ENCODE results near the gene COG5.

The COG5 gene

DNA sequence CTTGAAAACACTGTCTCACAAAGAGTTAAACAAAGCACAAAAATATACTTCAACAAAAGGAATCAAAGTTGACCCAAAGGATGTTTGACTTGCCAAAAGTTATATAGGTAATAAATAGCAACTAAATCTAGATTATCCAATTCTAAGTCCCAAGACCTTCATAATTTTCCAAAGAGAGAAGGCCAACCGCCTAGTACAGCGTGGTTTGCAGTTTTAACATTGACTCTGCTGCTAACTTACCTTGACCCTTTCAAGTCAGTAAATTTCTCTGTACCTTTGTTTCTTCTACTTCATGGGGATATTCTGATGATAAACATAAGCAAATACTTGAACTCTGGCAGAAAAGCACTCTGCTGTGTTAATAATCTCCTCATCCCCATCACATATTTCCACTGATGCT, 95.7 kb downstream of the COG5 start:
- no peak overlapping the region for H3K4me3 ChIP-seq (ENCODE audit: low read depth, low read length)

DNA sequence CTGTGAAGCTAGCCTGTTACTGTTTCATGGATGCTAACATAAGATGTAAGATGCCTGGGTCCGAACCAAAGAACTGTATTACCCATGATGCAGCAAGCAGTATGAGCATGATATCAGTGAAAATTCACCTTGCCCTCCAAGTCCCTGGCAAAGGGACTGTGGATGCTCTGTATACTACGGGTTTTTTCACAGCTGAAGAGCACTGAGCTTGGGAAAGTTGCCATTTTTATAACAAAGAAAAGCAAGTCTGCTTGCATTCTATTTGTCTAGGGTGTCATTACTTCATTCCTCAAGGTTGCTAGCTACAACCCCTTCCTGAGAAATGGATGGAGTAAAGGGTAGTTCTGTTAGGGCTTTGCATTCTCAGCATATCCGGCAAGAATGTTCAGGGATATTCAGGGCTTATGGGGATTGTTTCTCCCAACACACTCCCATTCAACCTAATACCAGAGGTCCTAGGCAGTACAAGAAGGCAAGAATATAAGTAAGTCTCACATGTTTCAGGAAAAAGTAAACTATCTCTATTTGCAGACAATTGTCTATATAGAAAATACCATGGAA, 99.0 kb downstream of the COG5 start:
- no peak overlapping the region for H3K4me3 ChIP-seq (ENCODE audit: low read depth, low read length)

DNA sequence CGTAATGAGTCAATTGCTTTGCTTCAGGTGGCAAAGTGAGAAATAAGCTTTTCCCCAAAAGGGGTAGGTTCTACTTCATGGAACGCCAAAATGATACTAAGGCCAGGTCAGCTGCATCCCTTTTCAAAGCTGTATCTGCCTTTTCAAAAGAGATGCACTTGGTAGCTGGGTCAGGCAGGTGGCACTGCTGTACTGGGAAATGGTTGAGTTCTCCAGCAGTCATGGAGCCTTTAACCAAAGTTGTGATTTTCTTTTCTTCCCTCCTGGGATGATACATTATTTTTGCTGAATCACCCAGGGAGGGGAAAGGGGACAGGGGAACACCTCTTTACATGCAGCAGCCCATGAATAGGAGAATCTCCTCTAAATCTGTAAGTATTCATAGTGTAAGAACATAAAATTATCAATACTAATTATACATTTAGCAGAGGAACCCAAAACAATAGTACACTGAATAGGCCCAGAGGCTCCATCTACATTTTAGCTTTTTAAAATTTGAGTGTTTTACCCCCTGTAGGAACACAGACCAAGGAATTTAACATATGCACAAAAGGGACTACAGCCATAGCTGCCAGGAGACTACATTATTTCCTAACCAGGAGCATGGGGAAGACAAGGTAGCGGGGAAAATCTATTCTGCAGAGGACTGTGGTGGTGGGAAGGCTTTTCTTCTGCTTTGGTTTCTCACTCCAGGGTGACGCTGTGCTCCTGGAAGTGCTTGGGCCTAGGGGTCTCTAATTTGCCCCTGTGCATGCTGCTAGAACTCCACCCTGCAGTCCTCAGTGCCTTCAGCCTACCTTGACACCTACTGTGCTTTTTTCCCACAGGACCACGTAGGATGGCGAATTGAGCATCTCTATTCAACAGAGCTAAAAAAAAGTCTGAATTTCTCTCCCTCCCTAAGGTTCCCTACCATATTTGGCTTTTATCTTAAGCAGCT, 100.3 kb downstream of the COG5 start:
- no peak overlapping the region for H3K4me3 ChIP-seq (ENCODE audit: low read depth, low read length)

DNA sequence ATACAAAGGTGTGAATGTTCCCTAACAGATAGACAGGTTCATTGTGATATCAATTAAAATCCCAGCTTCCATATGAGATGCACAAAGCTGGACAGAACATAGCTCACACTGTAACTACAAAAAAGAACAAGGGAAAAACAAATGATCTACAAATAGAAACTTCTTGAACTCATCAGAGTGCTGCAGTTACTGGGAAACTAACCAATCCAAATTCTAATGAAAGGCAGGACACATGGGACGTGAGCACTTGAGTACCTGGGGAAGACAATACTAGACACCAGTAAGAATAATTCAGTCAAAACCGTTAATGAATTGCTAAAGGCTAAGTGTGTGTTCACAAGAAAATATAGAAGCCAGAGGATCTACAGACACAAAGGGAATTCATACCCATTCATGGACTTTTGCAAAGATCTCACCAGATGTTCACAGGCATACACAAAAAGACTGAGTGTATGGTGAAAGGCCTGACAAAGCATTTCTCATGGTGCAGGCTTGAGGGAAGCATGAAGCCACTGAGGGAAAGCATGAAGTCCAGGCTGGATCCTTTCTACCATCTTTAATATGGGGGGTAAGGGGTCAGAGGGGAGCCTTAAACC, 101.7 kb downstream of the COG5 start:
- no peak overlapping the region for H3K4me3 ChIP-seq (ENCODE audit: low read depth, low read length)

DNA sequence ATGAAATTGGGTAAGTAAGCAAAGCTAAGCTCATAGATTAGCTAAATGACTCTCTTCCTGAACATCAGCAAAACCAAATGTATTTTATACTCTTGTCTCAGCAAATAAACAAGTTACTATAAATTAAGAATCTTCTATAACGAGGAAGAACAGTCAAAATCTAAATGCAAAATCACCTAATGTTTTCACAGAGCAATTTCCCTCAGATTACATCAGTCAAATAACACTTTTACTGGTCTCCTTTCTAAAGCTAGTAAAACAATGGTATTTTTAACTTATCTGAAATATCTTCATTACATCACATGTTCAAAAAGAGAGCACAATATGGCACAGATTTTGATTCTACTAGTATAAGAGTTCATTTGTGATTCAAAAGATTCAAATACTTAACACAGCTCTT, 110.3 kb downstream of the COG5 start:
- no peak overlapping the region for H3K4me3 ChIP-seq (ENCODE audit: low read depth, low read length)

DNA sequence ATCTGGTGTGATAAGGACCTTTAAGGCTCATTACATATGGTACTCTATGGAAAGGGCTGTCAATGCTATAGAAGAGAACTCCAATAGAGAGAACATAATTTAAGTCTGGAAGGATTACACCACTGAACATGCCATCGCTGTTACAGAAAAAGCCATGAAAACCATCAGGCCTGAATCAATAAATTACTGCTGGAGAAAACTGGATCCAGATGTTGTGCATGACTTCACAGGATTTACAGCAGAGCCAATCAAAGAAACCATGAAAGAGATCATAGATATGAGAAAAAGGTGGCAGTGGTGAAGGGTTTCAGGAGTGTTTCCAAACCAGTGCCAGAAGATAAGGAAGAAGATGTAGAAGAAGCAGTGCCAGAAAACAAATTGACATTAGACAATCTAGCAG, 112.8 kb downstream of the COG5 start:
- no peak overlapping the region for H3K4me3 ChIP-seq (ENCODE audit: low read depth, low read length)

DNA sequence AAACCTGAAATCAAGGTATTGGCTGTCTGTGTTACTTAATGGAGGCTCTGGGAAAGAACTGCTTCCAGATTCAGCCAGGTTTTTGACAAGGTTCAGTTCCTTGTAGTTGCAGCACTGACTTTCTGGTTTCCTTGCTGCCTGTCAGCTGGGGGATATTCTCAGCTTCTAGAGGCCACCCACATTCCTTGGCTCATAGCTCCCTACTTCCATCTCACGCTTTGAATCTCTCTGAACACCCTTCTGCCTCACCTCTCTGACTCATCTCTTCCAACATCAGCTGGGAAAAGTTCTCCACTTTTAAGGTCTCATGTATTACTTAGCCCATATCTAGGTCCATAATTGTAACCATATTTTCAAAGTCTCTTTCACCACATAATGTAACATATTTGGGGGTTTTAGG, 116.7 kb downstream of the COG5 start:
- H3K4me3 ChIP-seq (ENCODE audit: low read depth, low read length), result no peak overlapping the region

DNA sequence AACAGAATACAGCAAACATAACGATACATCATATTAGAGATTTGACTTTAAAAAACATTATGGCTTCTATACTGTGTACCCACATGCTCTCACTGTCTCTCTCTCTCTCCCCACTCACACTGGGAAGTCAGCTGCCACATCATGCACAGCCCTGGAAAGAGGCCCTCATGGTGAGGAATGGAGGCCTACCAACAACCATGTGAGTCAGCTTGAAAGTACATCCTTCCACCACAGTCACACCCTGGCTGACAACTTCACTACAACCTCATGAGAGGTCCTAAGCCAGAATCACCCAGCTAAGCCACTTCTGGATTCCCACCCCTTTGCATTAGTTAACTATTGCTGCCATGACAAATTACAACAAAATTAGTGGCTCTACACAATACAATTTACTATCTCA, 117.2 kb downstream of the COG5 start:
- H3K4me3 ChIP-seq (ENCODE audit: low read depth, low read length), result no peak overlapping the region

DNA sequence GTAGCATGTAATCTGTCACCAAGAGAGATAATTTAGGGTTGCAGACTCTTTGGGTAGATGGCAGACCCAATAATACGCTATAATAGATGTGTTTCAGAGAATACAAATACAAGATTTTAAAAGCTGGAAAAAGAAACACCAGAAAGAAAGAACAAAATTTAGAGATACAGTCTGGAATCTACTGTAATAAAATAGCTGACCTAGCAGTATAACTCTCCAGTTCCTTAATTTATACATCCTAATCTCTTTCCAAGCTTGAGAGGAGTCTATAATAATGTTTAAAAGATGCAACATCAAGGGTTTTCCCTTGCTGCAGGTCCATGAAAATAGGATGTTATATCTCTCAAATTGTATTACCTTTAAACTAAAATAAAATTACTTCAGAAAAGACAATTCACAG, 121.0 kb downstream of the COG5 start:
- H3K4me3 ChIP-seq (ENCODE audit: low read depth, low read length), result no peak overlapping the region

DNA sequence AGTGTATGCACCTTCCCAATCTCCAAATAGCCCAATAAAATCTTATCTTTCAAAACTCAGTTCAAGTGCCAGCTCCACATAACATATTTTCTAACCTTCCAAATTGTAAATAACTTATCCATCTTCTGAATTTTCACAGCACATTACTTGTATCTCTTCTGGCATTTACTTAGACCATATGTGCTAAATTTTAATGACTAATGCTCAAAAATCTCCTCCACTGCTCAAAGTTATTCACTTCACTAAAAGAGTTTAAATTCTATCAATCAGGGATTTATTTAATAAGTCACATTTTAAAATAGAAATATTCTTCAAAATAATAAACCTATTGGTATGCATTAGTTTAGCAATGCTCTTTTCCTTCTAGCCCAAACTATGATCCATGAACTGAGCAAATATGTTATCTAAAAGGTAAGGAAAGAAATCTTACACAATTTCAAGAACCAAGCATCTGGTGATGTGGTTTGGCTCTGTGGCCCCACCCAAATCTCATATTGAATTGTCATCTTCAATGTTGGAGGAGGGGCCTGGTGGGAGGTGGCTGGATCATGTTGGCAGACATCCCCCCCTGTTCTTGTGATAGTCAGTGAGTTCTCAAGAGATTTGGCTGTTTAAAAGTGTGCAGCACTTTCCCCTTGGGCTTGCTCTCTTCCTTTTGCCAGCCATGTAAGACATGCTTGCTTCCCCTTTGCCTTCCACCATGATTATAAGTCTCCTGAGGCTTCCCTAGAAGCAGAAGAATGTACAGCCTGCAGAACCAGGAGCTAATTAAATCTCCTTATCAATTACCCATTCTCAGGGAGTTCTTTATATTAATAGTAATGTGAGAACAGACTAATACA, 121.9 kb downstream of the COG5 start:
- no peak overlapping the region for H3K4me3 ChIP-seq (ENCODE audit: low read depth, low read length)

DNA sequence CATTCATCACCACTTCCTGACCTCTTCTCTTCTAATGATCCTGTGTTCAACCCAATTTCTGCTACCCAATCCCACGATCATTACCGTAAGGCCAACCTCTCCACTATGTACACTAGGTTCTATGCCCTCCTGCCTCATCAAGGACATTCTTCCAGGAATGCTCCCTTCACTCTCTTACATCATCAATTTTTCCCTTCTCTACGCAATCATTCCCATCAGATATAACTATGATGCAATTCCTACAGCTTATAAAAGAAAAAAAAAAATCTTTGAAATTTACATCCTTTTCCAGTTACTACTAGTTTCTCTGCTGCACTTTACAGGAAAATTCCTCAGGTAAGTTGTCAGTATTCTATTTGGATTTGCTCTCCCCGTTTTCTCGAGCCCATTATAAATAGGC, 124.7 kb downstream of the COG5 start:
- H3K4me3 ChIP-seq (ENCODE audit: low read depth, low read length), result no peak overlapping the region

DNA sequence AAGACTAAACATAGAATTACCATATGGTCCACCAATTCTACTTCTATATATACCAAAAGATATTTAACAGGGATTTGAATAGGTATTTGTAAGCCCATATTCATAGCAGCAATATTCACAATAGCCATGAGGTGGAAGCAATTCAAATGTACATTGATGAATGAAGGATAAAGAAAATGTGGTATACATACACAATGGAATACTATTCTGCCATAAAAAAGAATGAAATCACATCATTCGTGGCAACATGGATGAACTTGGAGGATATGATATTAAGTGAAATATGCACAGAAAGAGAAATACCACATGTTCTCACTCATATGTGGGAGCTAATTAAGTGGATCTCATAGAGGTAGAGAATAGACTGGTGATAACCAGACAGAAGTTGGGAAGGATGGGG, 128.0 kb downstream of the COG5 start:
- H3K4me3 ChIP-seq (ENCODE audit: low read depth, low read length), result no peak overlapping the region

DNA sequence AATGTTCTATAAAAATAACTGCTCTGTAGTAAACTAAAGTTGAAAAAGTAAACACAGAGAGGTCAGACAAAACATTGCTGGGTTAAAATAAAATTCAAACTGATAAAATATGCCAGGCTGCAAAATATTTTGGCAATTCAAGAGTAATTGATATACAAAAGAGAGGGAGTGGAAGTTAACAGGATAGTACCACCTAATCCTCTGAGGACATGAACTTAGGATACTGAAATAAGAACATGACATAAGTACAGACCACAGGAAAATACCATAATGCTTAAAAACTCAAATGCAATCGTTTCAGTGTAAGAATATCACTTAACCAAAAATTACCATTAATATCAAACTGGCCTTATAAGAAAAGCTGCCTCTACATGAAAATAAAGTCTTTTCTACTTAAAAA, 131.5 kb downstream of the COG5 start:
- no peak overlapping the region for H3K4me3 ChIP-seq (ENCODE audit: low read depth, low read length)

DNA sequence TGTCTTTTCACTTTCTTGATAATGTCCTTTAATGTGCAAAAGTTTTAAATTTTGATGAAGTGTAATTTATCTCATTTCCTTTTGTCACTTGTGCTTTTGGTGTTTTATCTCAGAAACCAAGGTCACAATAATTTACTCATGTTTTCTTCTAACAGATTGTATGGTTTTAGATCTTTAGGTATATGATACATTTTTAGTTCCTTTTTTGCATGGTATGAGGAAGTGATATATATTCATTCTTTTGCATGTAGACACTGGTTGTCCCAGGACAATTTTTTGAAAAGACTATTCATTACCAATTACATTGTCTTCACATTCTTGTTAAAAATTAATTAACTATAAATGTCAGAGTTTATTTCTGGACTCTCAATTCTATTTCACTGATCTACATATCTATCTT, 133.7 kb downstream of the COG5 start:
- no peak overlapping the region for H3K4me3 ChIP-seq (ENCODE audit: low read depth, low read length)

DNA sequence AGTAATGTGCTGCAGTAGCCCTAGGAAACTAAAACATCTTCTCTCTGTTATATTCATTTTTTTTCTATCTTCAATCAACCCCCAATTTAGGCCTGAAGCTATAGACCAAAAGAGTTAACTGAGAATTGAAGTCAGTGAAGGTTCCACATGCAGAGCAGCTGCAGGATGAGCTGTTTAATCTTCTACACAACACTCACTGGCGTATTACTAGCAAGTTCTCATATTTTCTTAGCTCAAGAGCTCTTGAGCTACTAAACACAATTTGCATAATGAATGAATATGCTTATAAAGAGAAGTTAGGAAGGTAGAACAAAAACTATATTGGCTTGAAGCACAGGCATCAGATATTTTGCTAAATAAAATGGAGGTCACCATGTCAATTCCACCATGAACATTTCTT, 135.1 kb downstream of the COG5 start:
- no peak overlapping the region for H3K4me3 ChIP-seq (ENCODE audit: low read depth, low read length)

DNA sequence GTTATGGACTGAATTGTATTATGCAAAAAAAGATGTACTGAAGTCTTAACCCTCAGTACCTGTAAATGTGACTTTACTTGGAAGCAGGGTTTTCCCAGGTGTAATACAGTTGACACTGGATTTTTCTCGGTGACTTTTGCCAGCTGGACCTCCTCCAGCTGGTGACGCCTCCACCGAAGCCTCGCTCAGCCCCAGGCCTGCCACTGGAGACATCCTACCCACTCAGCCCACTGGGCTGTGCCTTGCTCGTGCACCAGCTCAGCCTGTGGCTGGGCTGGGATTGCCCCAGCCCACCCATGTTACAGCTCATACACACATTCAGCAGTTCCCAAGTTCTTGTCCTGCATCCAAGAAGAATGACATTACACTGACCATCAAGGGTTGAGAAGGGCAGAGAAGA, 136.3 kb downstream of the COG5 start:
- H3K4me3 ChIP-seq (ENCODE audit: low read depth, low read length), result no peak overlapping the region

DNA sequence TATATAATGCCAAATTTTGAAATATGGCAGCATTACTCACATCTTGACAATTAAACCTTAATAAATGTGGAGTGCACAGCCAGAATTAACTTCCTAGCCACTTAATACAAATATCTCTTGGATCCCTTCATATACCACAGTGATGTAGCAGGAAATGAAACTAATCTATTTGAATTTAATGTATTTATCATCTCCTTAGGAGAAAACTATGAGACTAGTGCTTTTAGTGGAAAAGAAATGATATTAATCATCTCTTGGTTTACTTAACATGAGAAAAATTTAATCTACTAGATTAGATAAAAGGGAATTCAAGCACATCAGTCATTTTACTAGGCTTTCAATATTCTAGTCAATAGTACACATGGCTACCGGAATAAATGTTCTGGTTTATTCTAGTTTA, 149.5 kb downstream of the COG5 start:
- no peak overlapping the region for H3K4me3 ChIP-seq (ENCODE audit: low read depth, low read length)

DNA sequence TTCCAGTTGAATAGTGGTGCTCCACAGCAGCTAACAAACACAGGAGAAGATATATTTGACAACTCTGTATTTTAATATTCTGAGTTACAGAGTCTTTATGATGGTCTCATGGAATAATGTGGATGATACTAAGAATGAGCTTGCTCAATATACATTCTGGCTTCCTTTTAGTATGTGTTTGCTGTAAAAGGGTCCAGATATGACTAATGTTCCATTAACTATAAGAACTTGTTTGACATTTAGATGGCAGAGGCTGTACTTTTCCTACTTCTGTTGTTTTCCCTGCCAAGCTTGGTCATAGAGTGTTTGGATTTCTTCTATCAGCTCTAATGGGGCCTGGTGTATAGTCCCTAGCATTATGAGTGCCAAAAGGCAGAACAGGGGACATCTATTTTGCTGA, 155.4 kb downstream of the COG5 start:
- no peak overlapping the region for H3K4me3 ChIP-seq (ENCODE audit: low read depth, low read length)

DNA sequence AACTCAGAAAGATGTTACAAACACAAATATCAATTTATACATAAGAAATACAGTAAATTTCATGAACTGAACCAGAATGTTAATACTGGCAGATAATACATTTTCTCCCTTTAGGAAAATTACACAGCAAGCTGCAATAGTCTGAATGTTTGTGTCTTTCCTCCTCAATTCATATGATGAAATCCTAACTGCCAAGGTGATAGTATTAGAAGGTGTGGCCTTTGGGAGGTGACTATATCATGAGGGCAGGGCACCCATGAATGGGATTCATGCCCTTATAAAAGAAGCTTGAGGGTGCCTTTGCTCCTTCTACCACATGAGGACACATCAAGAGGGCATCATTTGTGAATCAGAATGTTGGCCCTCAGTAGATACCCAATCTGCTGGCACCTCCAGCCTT, 158.2 kb downstream of the COG5 start:
- H3K4me3 ChIP-seq (ENCODE audit: low read depth, low read length), result no peak overlapping the region

DNA sequence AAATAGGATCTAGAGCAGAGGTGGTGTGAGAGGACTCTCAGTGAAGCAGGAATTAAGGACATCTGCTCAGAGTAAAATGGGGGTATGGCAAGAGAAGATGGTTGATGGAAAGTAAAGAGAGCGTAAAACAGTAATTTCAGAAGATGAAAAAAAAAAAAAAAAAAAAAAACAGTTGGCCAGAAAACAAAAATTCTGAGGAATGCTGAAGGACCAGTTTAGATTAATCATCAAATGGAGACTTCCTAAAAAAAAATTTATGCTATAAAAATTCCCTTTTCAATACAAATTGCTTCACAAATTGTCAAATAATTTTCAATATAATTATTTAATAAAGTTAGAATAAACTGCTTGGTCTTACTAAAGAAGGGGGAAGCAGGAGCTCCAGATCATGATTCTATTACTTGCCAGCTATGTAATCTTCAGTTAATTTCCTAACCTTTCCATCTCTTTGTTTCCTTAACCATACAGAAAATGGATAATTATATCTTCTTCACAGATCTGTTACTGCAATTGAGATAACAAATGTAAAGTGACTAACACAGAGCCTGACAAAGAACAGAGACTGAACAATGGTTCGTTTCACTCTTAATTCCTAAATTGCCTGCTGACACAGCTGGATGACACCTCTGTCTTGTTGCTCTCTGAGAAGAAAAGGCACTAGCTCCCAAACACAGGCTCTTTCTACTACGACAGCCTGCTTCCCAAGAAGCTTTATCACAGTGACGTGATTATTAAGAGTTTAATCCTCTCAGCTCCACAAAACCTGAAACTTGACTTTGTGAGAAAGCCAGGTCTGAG, 158.8 kb downstream of the COG5 start:
- no peak overlapping the region for H3K4me3 ChIP-seq (ENCODE audit: low read depth, low read length)

DNA sequence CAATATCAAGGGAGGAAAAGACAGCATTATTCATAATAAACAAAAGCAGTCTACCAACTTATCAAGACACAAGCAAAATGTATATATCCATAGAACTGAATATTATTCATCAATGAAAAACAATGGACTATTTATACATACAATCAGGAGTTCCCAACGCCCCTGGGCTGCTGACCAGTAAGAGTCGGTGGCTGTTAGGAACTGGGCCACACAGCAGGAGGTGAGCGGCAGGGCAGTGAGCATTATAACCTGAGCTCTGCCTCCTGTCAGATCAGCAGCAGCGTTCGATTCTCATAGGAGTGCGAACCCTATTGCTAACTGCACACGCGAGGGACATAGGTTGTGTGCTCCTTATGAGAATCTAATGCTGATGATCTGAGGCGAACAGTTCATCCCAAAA, 165.6 kb downstream of the COG5 start:
- H3K4me3 ChIP-seq (ENCODE audit: low read depth, low read length), result no peak overlapping the region

All from iPS-11a (cell line).